Measurements from ENCODE around the gene AP5Z1. TPM values are rescaled to one million over a fixed set of nuclear protein-coding genes. Genes with fewer than 3 reads are reported as not detected.

The AP5Z1 gene
- polyA plus RNA-seq, 4 donors, result 35.8 to 116 (median 64.2) TPM

DNA sequence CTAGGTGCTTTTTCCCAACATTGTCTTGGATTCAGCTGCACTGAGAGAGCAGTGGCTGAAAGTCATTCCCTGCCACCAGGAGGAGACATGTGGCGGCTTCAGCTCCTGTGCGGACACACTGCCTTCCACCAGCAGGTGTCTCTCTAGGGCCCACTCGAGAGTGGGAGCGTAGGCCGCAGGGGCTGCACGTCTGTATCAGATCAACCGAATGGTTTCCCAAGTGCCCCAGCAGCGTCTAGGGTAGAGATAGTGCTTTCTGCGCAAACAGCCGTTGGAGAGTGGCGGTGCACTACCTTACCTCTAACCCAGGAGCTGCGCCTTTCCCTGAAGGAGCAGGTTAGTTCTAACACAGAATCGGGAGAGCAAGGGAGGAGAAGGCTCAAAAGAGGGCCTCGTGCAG is 54.8 kb downstream of the AP5Z1 start:
- Histone ChIP-seq H3K27ac (ENCODE audit: low read depth in 1 of 3, low read length in 2 of 3) (no peak overlapping the region), H3K4me3 (ENCODE audit: low read depth in 1 of 3, low read length in 3 of 3) (no peak overlapping the region), H3K27me3 (ENCODE audit: control insufficient read depth in 3 of 3, insufficient read depth in 3 of 3, low read length in 3 of 3) (no peaks in the 10 kb centered on the region), H3K4me1 (ENCODE audit: control insufficient read depth in 3 of 3, insufficient read depth in 2 of 3, low read depth in 1 of 3, low read length in 2 of 3) (no peaks in the 10 kb centered on the region), H3K36me3 (ENCODE audit: control insufficient read depth in 3 of 3, insufficient read depth in 2 of 3, low read depth in 1 of 3, low read length in 3 of 3) (no peaks in the 10 kb centered on the region), H3K9me3 (ENCODE audit: control insufficient read depth in 2 of 2, insufficient read depth in 1 of 2, low read depth in 1 of 2, low read length in 1 of 2) (no peaks in the 10 kb centered on the region)
- FAIRE-seq (no peak), DNase-seq (peak; percentile 59 to 74)
- WGBS, 3 donors, result 21 to 38% (median 24%) methylated on average over 14 of the region's 14 CpGs

DNA sequence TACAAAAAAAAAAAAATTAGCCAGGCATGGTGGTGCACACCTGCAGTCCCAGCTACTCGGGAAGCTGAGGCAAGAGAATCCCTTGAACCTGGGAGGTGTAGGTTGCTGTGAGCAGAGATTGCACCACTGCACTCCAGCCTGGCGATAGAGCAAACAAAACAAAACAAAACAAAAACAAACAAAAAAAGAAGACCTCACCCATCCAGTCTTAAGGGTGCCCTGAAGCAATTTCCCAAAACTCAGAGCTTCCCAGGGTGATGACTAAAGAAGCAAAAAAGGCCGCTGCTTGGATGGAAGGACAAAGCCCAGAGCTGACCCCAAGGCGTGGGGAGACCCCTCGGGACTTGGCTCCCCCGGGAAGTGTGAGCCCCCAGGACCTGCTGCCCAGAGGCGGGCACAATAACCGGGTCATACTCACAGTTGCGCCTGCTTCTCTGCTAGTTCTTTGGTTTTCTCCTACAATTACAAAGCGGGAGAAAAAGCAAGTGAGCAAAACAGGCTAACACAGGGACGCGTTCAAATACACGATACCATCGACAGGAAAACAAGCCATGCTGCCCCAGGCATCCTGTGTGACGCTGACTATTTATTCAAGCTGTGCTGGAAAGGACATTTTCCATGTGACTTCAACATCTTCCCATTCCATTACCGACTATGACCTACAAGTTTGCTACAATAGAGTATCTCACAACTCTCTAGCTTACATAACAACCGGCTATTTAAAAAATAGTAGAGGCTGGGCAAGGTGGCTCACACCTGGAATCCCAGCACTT is 56.5 kb downstream of the AP5Z1 start:
- WGBS, 3 donors, result 84 to 86% (median 85%) methylated on average over 17 of the region's 17 CpGs
- Histone ChIP-seq H3K4me3 (ENCODE audit: low read depth in 1 of 3, low read length in 3 of 3) (no peak overlapping the region), H3K4me1 (ENCODE audit: control insufficient read depth in 3 of 3, insufficient read depth in 2 of 3, low read depth in 1 of 3, low read length in 2 of 3) (no peaks in the 10 kb centered on the region), H3K36me3 (ENCODE audit: control insufficient read depth in 3 of 3, insufficient read depth in 2 of 3, low read depth in 1 of 3, low read length in 3 of 3) (no peaks in the 10 kb centered on the region), H3K27me3 (ENCODE audit: control insufficient read depth in 3 of 3, insufficient read depth in 3 of 3, low read length in 3 of 3) (no peaks in the 10 kb centered on the region), H3K9me3 (ENCODE audit: control insufficient read depth in 2 of 2, insufficient read depth in 1 of 2, low read depth in 1 of 2, low read length in 1 of 2) (no peaks in the 10 kb centered on the region), H3K27ac (ENCODE audit: low read depth in 1 of 3, low read length in 2 of 3) (no peak overlapping the region)
- no peak for FAIRE-seq
- DNase-seq, result no peak

- FAIRE-seq, result no peak
- WGBS, 3 donors, result 92 to 94% (median 93%) methylated on average over 14 to 16 of the region's 16 CpGs
- H3K9me3 ChIP-seq (ENCODE audit: control insufficient read depth in 2 of 2, insufficient read depth in 1 of 2, low read depth in 1 of 2, low read length in 1 of 2), result no peaks in the 10 kb centered on the region
Observed at GRCh38 chr7:4832711-4833110, 57.3 kb downstream of the AP5Z1 start.

DNA sequence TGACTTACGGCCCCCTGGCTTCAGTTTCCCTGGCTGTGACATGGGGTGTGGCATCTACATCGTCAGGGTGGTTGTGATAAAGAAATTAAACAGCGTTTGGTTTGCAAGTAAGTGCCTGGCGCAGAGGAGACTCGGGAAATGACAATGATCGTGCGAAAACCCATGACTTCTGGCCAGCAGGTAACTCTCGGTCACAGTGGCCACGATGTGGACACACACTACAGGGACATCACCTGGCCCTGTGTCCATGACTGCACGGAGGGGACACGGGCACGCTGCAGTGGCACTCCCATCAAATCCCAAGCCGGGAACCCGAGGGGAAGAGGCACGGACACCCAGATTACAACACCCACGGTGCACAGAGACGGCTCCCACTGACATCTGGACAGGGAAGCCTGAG is 57.8 kb downstream of the AP5Z1 start:
- no peak overlapping the region for H3K4me3 ChIP-seq (ENCODE audit: low read depth in 1 of 3, low read length in 3 of 3)
- FAIRE-seq, result no peak
- 80 to 87% (median 80%) methylated on average over 17 of the region's 17 CpGs for WGBS, 3 donors

More at GRCh38 chr7:4832711-4833110, 57.3 kb downstream of the AP5Z1 start:
- Histone ChIP-seq H3K36me3 (ENCODE audit: control insufficient read depth in 3 of 3, insufficient read depth in 2 of 3, low read depth in 1 of 3, low read length in 3 of 3) (no peaks in the 10 kb centered on the region), H3K4me1 (ENCODE audit: control insufficient read depth in 3 of 3, insufficient read depth in 2 of 3, low read depth in 1 of 3, low read length in 2 of 3) (no peaks in the 10 kb centered on the region), H3K27me3 (ENCODE audit: control insufficient read depth in 3 of 3, insufficient read depth in 3 of 3, low read length in 3 of 3) (no peaks in the 10 kb centered on the region), H3K27ac (ENCODE audit: low read depth in 1 of 3, low read length in 2 of 3) (no peak overlapping the region), H3K4me3 (ENCODE audit: low read depth in 1 of 3, low read length in 3 of 3) (no peak overlapping the region)
- DNase-seq, result no peak

DNA sequence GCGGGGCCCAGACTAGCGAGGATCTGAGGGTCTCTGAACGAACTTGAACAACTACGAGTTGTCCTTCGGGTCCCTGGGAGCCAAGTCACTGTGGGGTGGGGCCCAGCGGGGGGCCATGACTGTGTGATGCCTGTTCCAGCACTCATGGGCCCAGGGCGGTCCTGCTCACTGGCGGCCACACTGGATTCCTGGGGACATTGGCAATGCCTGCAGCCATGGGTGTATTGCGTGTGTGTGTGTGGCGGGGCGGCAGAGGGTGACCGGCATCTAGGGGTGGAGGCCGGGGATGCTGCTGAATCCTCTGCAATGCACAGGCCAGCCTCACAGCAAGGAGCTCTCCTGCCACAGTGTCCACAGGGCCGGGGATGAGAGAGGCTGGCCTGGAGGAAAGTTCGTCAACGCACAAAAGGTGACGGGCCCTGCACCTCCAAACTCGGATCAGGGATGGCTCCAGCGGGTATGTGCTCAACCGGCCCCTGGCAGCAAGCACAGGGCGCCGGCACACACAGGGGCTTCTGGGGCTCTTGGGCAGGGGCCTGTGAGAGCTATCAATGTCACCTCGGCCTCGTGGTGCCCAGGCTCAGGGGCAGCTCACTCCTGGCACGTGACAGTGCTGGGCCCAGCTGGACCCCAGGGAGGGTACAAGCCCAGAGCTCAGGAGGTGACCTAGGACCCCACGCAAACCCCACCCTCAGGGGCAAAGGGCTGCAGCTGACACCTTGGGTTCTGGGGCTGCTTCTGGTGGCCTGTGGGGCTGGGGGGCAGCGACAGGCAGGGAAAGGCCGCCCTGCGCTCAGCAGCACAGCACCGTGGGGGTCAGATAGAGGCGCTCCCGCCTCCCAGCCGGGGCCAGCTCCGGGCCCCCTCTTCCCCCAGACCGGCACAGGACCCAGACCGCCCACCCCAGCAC is 58.5 kb downstream of the AP5Z1 start:
- H3K27ac ChIP-seq (ENCODE audit: low read depth in 1 of 3, low read length in 2 of 3), result no peak overlapping the region
- H3K4me1 ChIP-seq (ENCODE audit: control insufficient read depth in 3 of 3, insufficient read depth in 2 of 3, low read depth in 1 of 3, low read length in 2 of 3), result no peaks in the 10 kb centered on the region
- no peak for FAIRE-seq
- WGBS, 3 donors, result 77 to 82% (median 78%) methylated on average over 31 to 36 of the region's 36 CpGs
- no peak for DNase-seq
- H3K4me3 ChIP-seq (ENCODE audit: low read depth in 1 of 3, low read length in 3 of 3), result no peak overlapping the region
- peaks cover 0 to 3% (median 0%) of the 10 kb centered on the region in 3 donors for H3K27me3 ChIP-seq (ENCODE audit: control insufficient read depth in 3 of 3, insufficient read depth in 3 of 3, low read length in 3 of 3)
- H3K9me3 ChIP-seq (ENCODE audit: control insufficient read depth in 2 of 2, insufficient read depth in 1 of 2, low read depth in 1 of 2, low read length in 1 of 2), result no peaks in the 10 kb centered on the region
- no peaks in the 10 kb centered on the region for H3K36me3 ChIP-seq (ENCODE audit: control insufficient read depth in 3 of 3, insufficient read depth in 2 of 3, low read depth in 1 of 3, low read length in 3 of 3)

More for the DNA sequence above, 57.8 kb downstream of the AP5Z1 start:
- H3K4me1 ChIP-seq (ENCODE audit: control insufficient read depth in 3 of 3, insufficient read depth in 2 of 3, low read depth in 1 of 3, low read length in 2 of 3), result no peaks in the 10 kb centered on the region
- no peak for DNase-seq
- no peaks in the 10 kb centered on the region for H3K27me3 ChIP-seq (ENCODE audit: control insufficient read depth in 3 of 3, insufficient read depth in 3 of 3, low read length in 3 of 3)
- no peaks in the 10 kb centered on the region for H3K36me3 ChIP-seq (ENCODE audit: control insufficient read depth in 3 of 3, insufficient read depth in 2 of 3, low read depth in 1 of 3, low read length in 3 of 3)
- H3K9me3 ChIP-seq (ENCODE audit: control insufficient read depth in 2 of 2, insufficient read depth in 1 of 2, low read depth in 1 of 2, low read length in 1 of 2), result no peaks in the 10 kb centered on the region
- H3K27ac ChIP-seq (ENCODE audit: low read depth in 1 of 3, low read length in 2 of 3), result no peak overlapping the region

DNA sequence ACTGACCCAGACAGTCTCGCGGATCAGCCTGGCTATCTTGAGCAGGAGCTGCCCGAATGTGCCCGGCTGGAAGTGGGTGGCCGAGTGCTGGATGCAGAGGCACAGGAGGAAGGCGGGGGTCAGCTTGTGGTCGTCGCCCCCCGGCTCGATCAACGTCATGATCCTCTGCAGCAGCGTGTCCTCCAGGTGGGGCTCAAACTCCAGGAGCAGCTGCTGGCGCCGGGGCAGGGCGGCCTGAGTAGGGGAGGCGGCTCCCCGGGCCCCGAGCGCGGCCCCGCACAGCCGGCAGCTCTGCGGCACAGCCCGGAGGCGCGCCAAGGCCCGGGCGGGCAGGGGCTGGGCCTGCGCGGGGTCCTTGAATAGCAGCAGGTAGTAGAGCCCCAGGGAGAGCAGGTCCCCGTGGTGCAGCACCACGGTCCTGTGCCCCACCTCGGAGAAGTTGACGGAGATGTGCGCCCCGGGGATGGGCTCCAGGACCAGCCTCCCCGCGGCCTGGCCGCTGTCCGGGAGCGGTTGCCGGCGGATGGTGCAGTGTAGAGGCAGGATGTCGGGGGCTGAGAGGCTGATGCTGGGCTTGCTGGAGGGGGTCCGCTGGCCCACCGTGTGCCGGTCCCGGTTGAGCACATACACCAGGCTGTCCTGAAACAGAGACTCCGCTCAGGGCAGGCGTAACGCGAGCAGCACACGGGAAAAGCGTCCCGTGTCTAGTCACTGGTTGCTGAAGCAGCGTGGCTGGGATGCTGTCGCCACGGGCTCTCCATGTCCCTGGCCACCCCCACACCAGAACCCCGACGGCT is 59.4 kb downstream of the AP5Z1 start:
- Histone ChIP-seq H3K4me3 (ENCODE audit: low read depth in 1 of 3, low read length in 3 of 3) (no peak overlapping the region), H3K9me3 (ENCODE audit: control insufficient read depth in 2 of 2, insufficient read depth in 1 of 2, low read depth in 1 of 2, low read length in 1 of 2) (no peaks in the 10 kb centered on the region), H3K27ac (ENCODE audit: low read depth in 1 of 3, low read length in 2 of 3) (no peak overlapping the region), H3K27me3 (ENCODE audit: control insufficient read depth in 3 of 3, insufficient read depth in 3 of 3, low read length in 3 of 3) (peaks cover 0 to 3% (median 0%) of the 10 kb centered on the region in 3 donors), H3K4me1 (ENCODE audit: control insufficient read depth in 3 of 3, insufficient read depth in 2 of 3, low read depth in 1 of 3, low read length in 2 of 3) (no peaks in the 10 kb centered on the region), H3K36me3 (ENCODE audit: control insufficient read depth in 3 of 3, insufficient read depth in 2 of 3, low read depth in 1 of 3, low read length in 3 of 3) (no peaks in the 10 kb centered on the region)
- DNase-seq (no peak), FAIRE-seq (no peak)
- WGBS, 3 donors, result 91 to 94% (median 92%) methylated on average over 47 to 60 of the region's 60 CpGs

DNA sequence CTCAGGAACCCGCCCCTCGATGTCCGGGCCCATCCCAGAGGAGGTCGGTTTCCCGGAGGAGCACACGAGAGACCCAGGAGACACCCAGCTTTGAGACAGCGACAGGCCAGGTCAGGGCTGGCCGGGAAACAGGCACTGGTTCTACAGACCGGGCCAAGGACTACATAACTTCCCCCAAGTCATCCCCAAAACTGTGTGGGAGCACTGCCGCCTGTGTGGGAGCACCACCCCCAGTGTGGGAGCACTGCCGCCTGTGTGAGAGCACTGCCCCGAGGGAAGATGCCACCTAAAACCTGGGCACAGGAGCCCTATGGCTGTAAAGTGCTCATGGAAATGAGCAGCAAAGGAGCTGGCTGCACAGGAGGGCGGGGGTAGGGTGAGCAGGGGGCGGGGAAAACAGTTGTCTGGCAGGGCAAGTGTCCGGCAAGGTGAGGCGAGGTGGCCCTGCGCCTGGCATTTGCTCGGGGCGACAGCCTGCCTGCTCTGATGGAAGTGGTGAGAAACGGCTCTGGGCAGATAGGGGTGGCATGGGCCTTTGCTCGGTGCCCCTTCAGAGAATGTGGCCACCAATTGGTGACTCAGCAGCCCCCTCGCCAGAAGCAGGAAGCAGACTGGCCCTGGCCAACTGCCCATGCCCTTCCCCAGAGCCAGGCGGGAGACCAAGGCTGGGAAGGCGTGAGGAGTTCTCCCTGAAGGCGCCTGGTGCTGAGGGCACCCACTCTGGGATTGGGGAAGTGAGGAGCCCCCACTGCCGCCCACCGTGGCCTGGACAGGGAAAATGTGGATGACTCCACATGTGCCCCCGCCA is 60.2 kb downstream of the AP5Z1 start:
- no peak for DNase-seq
- Histone ChIP-seq H3K4me3 (ENCODE audit: low read depth in 1 of 3, low read length in 3 of 3) (no peak overlapping the region), H3K4me1 (ENCODE audit: control insufficient read depth in 3 of 3, insufficient read depth in 2 of 3, low read depth in 1 of 3, low read length in 2 of 3) (no peaks in the 10 kb centered on the region), H3K27me3 (ENCODE audit: control insufficient read depth in 3 of 3, insufficient read depth in 3 of 3, low read length in 3 of 3) (peaks cover 0 to 3% (median 0%) of the 10 kb centered on the region in 3 donors), H3K36me3 (ENCODE audit: control insufficient read depth in 3 of 3, insufficient read depth in 2 of 3, low read depth in 1 of 3, low read length in 3 of 3) (no peaks in the 10 kb centered on the region), H3K9me3 (ENCODE audit: control insufficient read depth in 2 of 2, insufficient read depth in 1 of 2, low read depth in 1 of 2, low read length in 1 of 2) (no peaks in the 10 kb centered on the region), H3K27ac (ENCODE audit: low read depth in 1 of 3, low read length in 2 of 3) (no peak overlapping the region)
- 81 to 92% (median 84%) methylated on average over 26 to 28 of the region's 28 CpGs for WGBS, 3 donors
- no peak for FAIRE-seq
